K562 (cell line): ENCODE results near the gene PLCB4. TPM values are rescaled to one million over a fixed set of nuclear protein-coding genes. Genes with fewer than 3 reads are reported as not detected.

ENCODE experiments used
- ATAC-seq: fragments of 200-7000 bp; cut with Tn5 transposase; 3 replicates; pipeline ENCODE4 v1.9.1; 2020; ENCODE audit warnings: moderate library complexity
- BruUV-seq: library from RNA; stranded (reverse); fragments of 400-500 nt; replicated peaks from 2 replicates; lab custom pipeline; 2021; lab: Mats Ljungman, UMichigan
- CTCF ChIA-PET: fragments of 300-600 bp; formaldehyde crosslinking; extraction: SDS; loops from one replicate; lab custom pipeline; 2021; ENCODE audit warnings: low intra/inter-chr PET ratio; lab: Yijun Ruan, JAX
- POLR2A ChIA-PET: fragments of 300-600, 350-650 bp; sonication (Branson Sonifier 250); formaldehyde crosslinking; extraction: SDS; loops from one replicate; lab custom pipeline; 2021; ENCODE audit warnings: antibody characterized with exemption, inconsistent platforms; lab: Yijun Ruan, JAX
- DNase-seq, 4 experiments: peaks; one replicate each; pipeline versions ENCODE4 v3.0.0 to v3.0.0-alpha.2; 2011 to 2018; ENCODE audit warnings: low spot score in 3 of 4, mixed read lengths in 3 of 4; ENCODE audit errors: extremely low read depth in 1 of 4
- FAIRE-seq: peaks from 2 replicates; lab custom pipeline; 2011; peaks lifted over from hg19 to GRCh38; lab: Jason Lieb, UNC
- H2AFZ ChIP-seq: 2 replicates; pipeline ENCODE4 v1.6.0; 2011; ENCODE audit warnings: low read depth, low read length, control low read depth, inconsistent platforms
- H3K27ac ChIP-seq: fragments of 200-600 bp; 3 replicates; pipeline ENCODE4 v1.8.0; 2011; ENCODE audit warnings: low read depth, mild to moderate bottlenecking, control low read depth, inconsistent platforms, low read length, moderate library complexity, mixed read lengths; ENCODE audit errors: extremely low read depth
- H3K27me3 ChIP-seq, 2 experiments: fragments of 300-600 bp in 1 of 2; 2 replicates in 1 of 2; 3 replicates in 1 of 2; pipeline versions ENCODE4 v1.6.0 to v1.8.0; 2011; ENCODE audit warnings: inconsistent platforms in 2 of 2, low read length in 2 of 2, mild to moderate bottlenecking in 1 of 2, mixed read lengths in 1 of 2, moderate library complexity in 1 of 2; ENCODE audit not compliant: control insufficient read depth in 2 of 2, insufficient read depth in 2 of 2
- H3K36me3 ChIP-seq: fragments of 300-600 bp; 3 replicates; pipeline ENCODE4 v1.8.0; 2011; ENCODE audit warnings: mild to moderate bottlenecking, low read length, inconsistent platforms; ENCODE audit not compliant: control insufficient read depth, insufficient read depth
- H3K4me1 ChIP-seq, 2 experiments: fragments of 200-600 bp in 1 of 2; replicated peaks in 1 of 2; 2 replicates in 1 of 2; 3 replicates in 1 of 2; pipeline versions ENCODE4 v1.5.1 to v1.8.0; 2011; ENCODE audit warnings: inconsistent platforms in 2 of 2, low read length in 2 of 2, mild to moderate bottlenecking in 1 of 2, mixed read lengths in 1 of 2, moderate library complexity in 1 of 2; ENCODE audit not compliant: control insufficient read depth in 2 of 2, insufficient read depth in 2 of 2
- H3K4me2 ChIP-seq: 2 replicates; pipeline ENCODE4 v1.6.1; 2011; ENCODE audit warnings: low read length, control low read depth, inconsistent platforms, mixed read lengths; ENCODE audit not compliant: insufficient read depth
- H3K4me3 ChIP-seq: fragments of 200-600 bp; sonication (generic), shearing (Covaris generic); 2 replicates; pipeline ENCODE4 v1.5.1; 2016; ENCODE audit warnings: control low read depth, inconsistent platforms
- H3K79me2 ChIP-seq: fragments of 200-600 bp; 3 replicates; pipeline ENCODE4 v1.8.0; 2011; ENCODE audit warnings: low read length, inconsistent platforms; ENCODE audit not compliant: control insufficient read depth, insufficient read depth
- H3K9ac ChIP-seq, 2 experiments: 2 replicates each; pipeline versions ENCODE4 v1.6.0 to v1.6.1; 2011; ENCODE audit warnings: low read depth in 2 of 2, low read length in 2 of 2, control low read depth in 1 of 2, inconsistent platforms in 1 of 2, mild to moderate bottlenecking in 1 of 2, mixed read lengths in 1 of 2; ENCODE audit not compliant: insufficient read depth in 1 of 2
- H3K9me1 ChIP-seq: one replicate; pipeline ENCODE4 v1.6.0; 2011; ENCODE audit warnings: inconsistent platforms, mild to moderate bottlenecking, low read length, moderate library complexity; ENCODE audit not compliant: control insufficient read depth, insufficient read depth
- H3K9me3 ChIP-seq: replicated peaks from 2 replicates; pipeline ENCODE4 v1.5.1; 2011; ENCODE audit warnings: low read depth, low read length, inconsistent platforms; ENCODE audit not compliant: control insufficient read depth, insufficient read depth
- H4K20me1 ChIP-seq: replicated peaks from 2 replicates; pipeline ENCODE4 v1.6.1; 2011; ENCODE audit warnings: low read length, inconsistent platforms, mixed read lengths; ENCODE audit not compliant: control insufficient read depth, insufficient read depth
- FOXA1 ChIP-seq: fragments of 450-650 bp; IDR thresholded peaks from 2 replicates; pipeline ENCODE4 v1.6.1; 2016; ENCODE audit warnings: mild to moderate bottlenecking, borderline replicate concordance
- GATAD2A ChIP-seq: fragments of 450-650 bp; IDR thresholded peaks from 2 replicates; pipeline ENCODE4 v1.6.1; 2017
- MAZ ChIP-seq, 2 experiments: fragments of 450-650 bp in 1 of 2; sonication (generic) in 1 of 2; formaldehyde crosslinking; IDR thresholded peaks in 1 of 2; conservative IDR thresholded peaks in 1 of 2; 2 replicates each; pipeline versions ENCODE4 v1.4.0 to v1.5.0; 2020; ENCODE audit warnings: mild to moderate bottlenecking in 1 of 2, missing genetic modification reagents in 1 of 2
- MNT ChIP-seq, 2 experiments: fragments of 450-650 bp; conservative IDR thresholded peaks; 2 replicates each; pipeline ENCODE4 v1.6.1; 2017; ENCODE audit warnings: mild to moderate bottlenecking in 2 of 2, moderate library complexity in 2 of 2
- PML ChIP-seq: IDR thresholded peaks from 2 replicates; pipeline ENCODE4 v1.6.1; 2012; ENCODE audit warnings: low read length, inconsistent platforms
- TOE1 ChIP-seq, 2 experiments: fragments of 450-650 bp in 1 of 2; sonication (generic) in 1 of 2; formaldehyde crosslinking in 1 of 2; IDR thresholded peaks; 2 replicates each; pipeline versions ENCODE4 v1.7.1 to v1.8.0; 2016 to 2022; ENCODE audit warnings: borderline replicate concordance in 2 of 2, mild to moderate bottlenecking in 2 of 2, antibody characterized with exemption in 1 of 2, inconsistent platforms in 1 of 2, low read depth in 1 of 2, missing genetic modification reagents in 1 of 2, moderate library complexity in 1 of 2
- UBTF ChIP-seq, 2 experiments: IDR thresholded peaks; 2 replicates each; pipeline ENCODE4 v1.6.1; 2012; ENCODE audit warnings: improper control_type of control experiment in 2 of 2, low read depth in 2 of 2, low read length in 2 of 2, borderline replicate concordance in 1 of 2
- ZBTB7A ChIP-seq: IDR thresholded peaks from 2 replicates; pipeline ENCODE4 v1.6.1; 2011; ENCODE audit warnings: low read depth, mild to moderate bottlenecking, low read length, moderate library complexity, borderline replicate concordance; ENCODE audit not compliant: control insufficient read depth
- ZNF23 ChIP-seq: fragments of 250-450 bp; sonication (Bioruptor Pico); IDR thresholded peaks from 2 replicates; pipeline ENCODE4 v1.4.0; 2020; ENCODE audit warnings: mild to moderate bottlenecking
- ZNF282 ChIP-seq: sonication (generic); formaldehyde crosslinking; IDR thresholded peaks from 2 replicates; pipeline ENCODE4 v1.8.1; 2023; ENCODE audit warnings: missing genetic modification reagents
- ZNF561 ChIP-seq: fragments of 450-650 bp; formaldehyde crosslinking; conservative IDR thresholded peaks from 2 replicates; pipeline ENCODE4 v1.4.0; 2020; ENCODE audit warnings: mild to moderate bottlenecking, moderate library complexity
- ZZZ3 ChIP-seq: fragments of 450-650 bp; IDR thresholded peaks from 2 replicates; pipeline ENCODE4 v1.6.1; 2016; ENCODE audit warnings: antibody characterized with exemption, mild to moderate bottlenecking, moderate library complexity
- WGBS: fragments of 100-300 bp; shearing (Covaris generic); methylation state at CpG from one replicate; pipeline ENCODE4 v1.1.6; 2016; ENCODE audit warnings: low coverage, mixed read lengths; ENCODE audit not compliant: insufficient coverage; ENCODE audit errors: missing lambda C conversion rate; 5-methylcytosine and 5-hydroxymethylcytosine counted together
- in situ Hi-C: fragments of 300-500 bp; cut with MboI; formaldehyde crosslinking; loops from 4 replicates; pipeline ENCODE4 v1.15.0; 2018; ENCODE audit warnings: inconsistent platforms, mixed read lengths
- intact Hi-C: fragments of 100-400 bp; cut with micrococcal nuclease; formaldehyde crosslinking; loops from 2 replicates; pipeline ENCODE4 v1.14.2; 2022
- polyA plus RNA-seq, 8 experiments: library from polyadenylated mRNA; depleted of rRNA in 4 of 8; stranded (reverse) in 5 of 8; unstranded in 3 of 8; fragments of >200 nt; fragmentation: Nextera tagmentation in 2 of 8; fragmentation: Illumina TruSeq in 1 of 8; extraction: Ambion mirVana in 2 of 8; extraction: Trizol in 1 of 8; gene quantifications; 2 replicates each; pipeline versions ENCODE4 v1.2.1 to v1.2.3, GENCODE V29; 2011 to 2014; ENCODE audit warnings: inconsistent platforms in 1 of 8, missing spikeins in 1 of 8
- total RNA-seq, 7 experiments: library from RNA; depleted of rRNA in 6 of 7; stranded (reverse); fragments of >200 nt in 6 of 7; fragmentation: Illumina TruSeq in 2 of 7; extraction: Trizol in 2 of 7; gene quantifications; 2 replicates each; pipeline versions ENCODE4 v1.2.1 to v1.2.3, GENCODE V29; 2011 to 2021; ENCODE audit warnings: low replicate concordance in 1 of 7

The PLCB4 gene
- total and polyA plus RNA-seq, 9 of the 15 experiments (the other 6 are each of a cell fraction or from before 2014, with no cell fraction given): 0.20 to 2.9 (median 0.52) TPM

- in situ Hi-C loops (no loop called here), intact Hi-C loops (no loop called here)
- no peaks in the 10 kb centered on the region for H3K79me2 ChIP-seq
- H3K4me1 ChIP-seq: no peaks in the 10 kb centered on the region
- TF ChIP-seq ZNF561 (CRISPR knock-in tag): no peak
- no peak for TF ChIP-seq ZZZ3
- no peak for TF ChIP-seq ZNF23 (CRISPR knock-in tag)
- no peak for TF ChIP-seq FOXA1
- no peak for TF ChIP-seq UBTF (IDR thresholded peaks at IDR 0.05; ENCODE audit: borderline replicate concordance in 1 of 2, low read depth in 2 of 2, low read length in 2 of 2)
- no peak for TF ChIP-seq MAZ (CRISPR knock-in tag; conservative IDR thresholded peaks at IDR 0.05 in 1 of 2, IDR thresholded peaks at IDR 0.05 in 1 of 2)
- no peak for TF ChIP-seq TOE1 (IDR thresholded peaks at IDR 0.05; ENCODE audit: borderline replicate concordance)
- TF ChIP-seq TOE1 (CRISPR knock-in tag; IDR thresholded peaks at IDR 0.05; ENCODE audit: borderline replicate concordance, low read depth): no peak
- TF ChIP-seq ZNF282 (CRISPR knock-in tag): no peak
- no peak for TF ChIP-seq MNT (conservative IDR thresholded peaks at IDR 0.05)
- no peak for TF ChIP-seq GATAD2A
- TF ChIP-seq ZBTB7A: no peak
- TF ChIP-seq PML: no peak
- H2AFZ ChIP-seq: no peak overlapping the region
- ATAC-seq: no peak
- no peaks in the 10 kb centered on the region for H3K27me3 ChIP-seq
- no TSS peak for BruUV-seq
- no peaks in the 10 kb centered on the region for H3K36me3 ChIP-seq
- H3K9me1 ChIP-seq: no peaks in the 10 kb centered on the region
- no peaks in the 10 kb centered on the region for H4K20me1 ChIP-seq
- CTCF ChIA-PET: no interaction called here
- no peak for DNase-seq
- no peak overlapping the region for H3K4me2 ChIP-seq
- 31% methylated on average over 2 of the region's 2 CpGs for WGBS
- H3K9ac ChIP-seq: no peak overlapping the region
- no peak overlapping the region for H3K4me3 ChIP-seq
- FAIRE-seq: no peak
- H3K27ac ChIP-seq: no peak overlapping the region
- POLR2A ChIA-PET: no interaction called here
- H3K9me3 ChIP-seq: no peaks in the 10 kb centered on the region
Measured at GRCh38 chr20:9103955-9104354, 35.1 kb downstream of the PLCB4 start.
